NCI-H748 (cell line): Measurements from ENCODE around the gene NRXN2.
A peak's percentile ranks its signal among the peaks of the same experiment; 100 is the strongest.

ENCODE experiments used
- DNase-seq: peaks from one replicate; lab custom pipeline; 2025; ENCODE audit not compliant: unreplicated experiment; lab: John Stamatoyannopoulos, UW

NRXN2 gene

GRCh38 chr11:64744544-64745188, 21.7 kb upstream of the NRXN2 start:
- DNase-seq, result peak; percentile 33

DNA sequence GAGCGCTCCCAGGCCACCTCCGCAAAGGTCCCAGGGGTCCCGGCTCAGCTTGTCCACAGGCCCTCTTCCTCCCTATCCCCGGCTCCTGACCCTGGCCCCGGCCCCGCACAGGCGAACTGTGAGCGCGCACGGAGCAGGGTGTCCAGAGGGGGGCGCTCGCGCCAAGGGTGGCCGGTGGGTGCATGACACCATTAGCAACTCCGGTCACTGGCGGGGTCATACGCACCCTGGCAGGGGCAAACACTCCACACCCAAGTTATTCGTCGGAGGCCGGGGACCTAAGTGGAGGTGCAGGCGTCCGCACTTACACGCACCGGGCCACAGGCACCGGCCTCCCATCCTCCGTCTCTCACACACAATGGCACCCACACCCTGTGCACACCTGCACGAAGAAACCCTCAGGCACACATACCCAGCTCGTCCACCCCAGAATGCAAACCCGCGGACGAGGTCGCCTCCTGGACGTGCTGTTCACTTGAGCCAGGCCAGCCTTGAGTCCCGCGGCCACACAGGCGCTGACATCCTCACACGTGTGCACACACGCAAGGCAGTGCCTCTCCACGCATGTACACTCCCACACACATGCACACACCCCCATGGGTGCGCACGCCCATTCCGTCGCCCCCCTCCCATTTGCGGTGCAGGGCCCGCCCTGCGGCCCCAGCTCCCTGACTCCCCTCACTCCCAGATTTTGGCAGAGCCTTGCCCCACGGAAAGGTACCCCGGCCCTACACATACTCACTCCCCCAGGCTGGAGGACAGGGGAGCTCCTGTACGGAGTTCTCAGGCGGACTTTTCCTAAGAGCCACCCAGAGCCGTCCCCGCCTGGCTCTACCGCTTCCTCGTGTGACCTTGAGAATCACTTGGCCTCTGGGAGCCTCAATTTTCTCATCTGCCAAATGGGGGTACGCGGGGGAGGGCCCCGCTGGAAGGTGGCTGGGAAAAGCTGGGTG, 20.9 kb upstream of the NRXN2 start, which contains the start of gene RASGRP2:
Gene RASGRP2 (minus strand): TSS at position 552 of the 953 bp plus-strand sequence. CDS start 1,276 bp downstream, outside the sequence.
- DNase-seq, result peak; percentile 58

DNA sequence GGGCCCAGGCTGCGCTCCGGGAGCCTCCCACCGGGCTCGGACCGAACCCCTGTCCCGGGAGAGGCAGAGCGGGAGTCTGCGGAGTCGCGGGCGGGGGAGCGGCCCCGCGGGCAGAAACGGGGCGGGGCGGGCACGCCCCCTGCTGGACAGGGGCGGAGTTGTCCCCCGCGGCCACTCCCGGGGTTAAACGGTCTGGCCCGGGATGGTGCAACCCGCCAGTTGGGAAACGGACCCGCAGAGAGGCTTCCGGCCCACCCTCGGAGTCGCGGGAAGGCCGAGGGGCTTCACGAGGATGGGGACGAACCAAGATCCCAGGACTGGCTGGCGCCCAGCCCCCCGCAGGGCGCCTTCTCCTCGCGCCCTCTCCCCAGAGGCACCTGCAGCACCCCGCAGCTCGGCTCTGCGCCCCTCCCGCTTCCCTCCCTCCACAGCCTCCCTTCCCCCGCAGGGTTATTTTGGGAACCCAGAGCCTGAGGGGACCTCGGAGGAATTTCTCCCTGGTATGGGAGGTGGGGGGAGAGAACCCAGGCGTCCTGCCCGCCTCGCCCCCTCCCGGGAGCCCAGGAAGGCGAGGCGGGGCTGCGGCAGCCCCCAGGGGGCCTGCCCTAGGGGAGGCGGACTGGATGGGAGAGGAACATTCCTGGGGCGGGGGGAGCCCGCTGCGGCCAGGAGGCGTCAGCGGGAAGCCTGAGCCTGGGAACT, 20.0 kb upstream of the NRXN2 start:
- DNase-seq, result peak; percentile 39

GRCh38 chr11:64742087-64742888, 19.3 kb upstream of the NRXN2 start:
- DNase-seq, result no peak

GRCh38 chr11:64741375-64742086, 18.5 kb upstream of the NRXN2 start:
- DNase-seq, result no peak

GRCh38 chr11:64739871-64740270, 16.9 kb upstream of the NRXN2 start:
- no peak for DNase-seq

DNA sequence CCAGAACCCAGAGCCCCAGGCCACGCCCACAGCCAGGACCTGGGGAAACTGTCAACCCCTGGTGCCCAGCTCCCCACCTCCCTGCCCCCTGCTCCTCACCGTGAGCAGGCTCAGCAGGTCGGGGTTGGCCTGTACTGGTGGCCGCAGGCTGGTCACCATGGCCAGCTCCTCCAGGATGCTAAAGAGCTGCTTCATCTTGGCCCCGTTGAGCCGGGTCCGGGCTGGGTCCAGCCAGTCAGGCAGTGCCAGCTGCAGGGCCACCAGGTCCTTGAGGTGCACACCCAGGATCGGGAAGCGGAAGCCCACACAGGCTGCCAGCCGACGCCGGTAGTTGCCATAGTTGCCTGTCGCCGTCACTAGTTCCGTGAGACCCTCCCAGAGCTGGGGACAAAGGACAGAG, 13.7 kb upstream of the NRXN2 start:
- no peak for DNase-seq

- no peak for DNase-seq
Observed at GRCh38 chr11:64735725-64736259, 12.8 kb upstream of the NRXN2 start.

GRCh38 chr11:64734811-64735724, 12.1 kb upstream of the NRXN2 start:
- no peak for DNase-seq

DNA sequence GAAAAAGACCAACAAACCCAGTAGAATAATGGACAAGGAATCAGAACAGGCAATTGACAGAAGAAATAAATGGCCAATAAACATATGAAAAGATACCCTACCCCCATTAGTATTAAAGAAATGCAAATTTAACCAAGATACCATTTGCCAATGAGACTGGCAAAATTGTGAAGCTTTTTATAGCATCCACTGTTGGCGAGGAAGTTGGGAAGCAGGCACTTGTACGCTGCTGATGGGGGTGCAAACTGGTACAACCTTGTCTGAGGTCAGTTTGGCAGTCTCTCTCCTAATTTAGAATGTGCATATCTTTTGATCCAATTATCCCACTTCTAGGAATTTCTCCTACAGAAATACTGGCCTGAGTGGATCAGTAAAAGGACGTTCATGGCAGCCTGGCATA, 8.6 kb upstream of the NRXN2 start:
- no peak for DNase-seq

GRCh38 chr11:64729851-64730382, 6.9 kb upstream of the NRXN2 start:
- peak; percentile 32 for DNase-seq

- no peak for DNase-seq
Observed at GRCh38 chr11:64728757-64729365, 5.9 kb upstream of the NRXN2 start.

- DNase-seq, result no peak
Observed at GRCh38 chr11:64726867-64727530, 4.0 kb upstream of the NRXN2 start.

GRCh38 chr11:64726211-64726641, 3.2 kb upstream of the NRXN2 start:
- DNase-seq, result no peak

DNA sequence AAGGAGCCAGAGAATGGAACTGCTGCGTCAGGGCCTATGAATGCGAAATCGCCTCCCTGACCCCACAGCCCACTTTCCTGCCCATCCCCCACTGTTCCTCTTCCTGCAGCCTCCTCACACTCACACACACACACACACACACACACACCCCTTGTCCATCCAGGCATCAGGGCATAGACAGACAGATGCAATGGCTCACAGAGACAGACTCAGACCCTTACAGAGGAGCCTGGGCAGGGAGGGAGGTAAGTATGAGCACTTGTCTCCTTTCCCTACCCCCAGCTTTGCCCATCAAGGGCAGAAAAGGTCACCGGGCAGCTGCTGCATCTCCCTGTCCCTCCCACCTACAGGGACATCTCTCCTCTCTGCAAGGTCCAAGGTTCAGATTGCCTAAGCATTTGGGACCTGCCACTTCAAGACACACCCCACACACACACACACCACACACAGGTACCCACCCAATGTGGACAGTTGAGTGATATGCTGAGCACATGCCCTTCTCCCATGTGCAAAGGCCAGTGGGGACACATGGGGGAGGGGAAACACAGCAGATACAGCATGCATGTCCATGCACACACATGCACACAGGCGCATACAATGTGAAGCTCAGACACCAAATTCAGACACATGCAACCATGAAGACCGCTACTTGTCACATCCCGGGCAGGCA, 2.0 kb upstream of the NRXN2 start:
- DNase-seq, result no peak

DNA sequence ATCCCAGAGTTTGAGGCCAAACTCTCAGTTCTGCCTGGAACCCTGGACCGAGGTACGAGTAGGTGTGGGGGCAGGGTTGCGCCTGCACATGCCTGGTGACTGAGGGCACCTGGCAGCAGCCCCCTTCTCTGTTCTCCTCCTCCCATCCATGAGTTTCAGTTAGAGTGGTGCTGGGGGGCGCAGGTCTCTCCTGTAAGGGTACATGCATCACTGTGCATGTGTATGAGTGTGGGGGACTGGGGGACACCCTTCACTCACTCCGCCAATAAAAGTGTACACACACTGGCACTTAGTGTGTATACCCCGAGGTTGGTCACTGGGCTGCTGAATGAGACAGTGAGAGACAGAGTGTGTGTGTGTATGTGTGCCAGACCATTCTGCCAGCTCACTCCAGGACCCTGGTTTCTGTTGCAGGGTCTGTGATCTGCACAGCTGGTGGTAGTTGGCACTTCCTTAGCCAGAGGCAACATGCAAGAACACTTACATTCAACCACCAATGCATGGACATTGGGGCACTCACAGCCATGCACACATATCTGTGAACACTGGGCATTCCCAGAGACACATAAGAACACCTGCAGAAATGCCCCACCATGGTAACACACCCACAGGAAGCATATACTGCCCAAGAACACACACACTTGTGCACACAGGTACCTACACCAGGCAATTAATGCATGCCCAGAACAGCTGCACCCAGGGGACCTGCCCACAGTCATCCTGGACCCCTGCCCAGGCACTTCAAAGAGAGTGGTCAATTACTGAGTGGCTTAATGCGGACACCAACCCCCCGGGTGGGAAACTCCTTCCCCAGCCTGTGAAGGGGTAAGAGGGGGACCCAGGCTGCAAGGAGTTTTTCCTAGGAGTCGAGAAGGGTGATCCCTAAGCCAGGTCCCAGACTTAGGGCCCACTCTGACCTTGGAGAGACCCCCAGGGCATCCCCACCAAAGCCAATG, 1.2 kb upstream of the NRXN2 start:
- DNase-seq, result no peak
